ENCODE measurements around the gene LRRC8B.
"Not testable (repeated sequence)": the region's sequence is repeated elsewhere in the genome, so short reads cannot be mapped to it uniquely, and the experiment has no call there.

The LRRC8B gene

DNA sequence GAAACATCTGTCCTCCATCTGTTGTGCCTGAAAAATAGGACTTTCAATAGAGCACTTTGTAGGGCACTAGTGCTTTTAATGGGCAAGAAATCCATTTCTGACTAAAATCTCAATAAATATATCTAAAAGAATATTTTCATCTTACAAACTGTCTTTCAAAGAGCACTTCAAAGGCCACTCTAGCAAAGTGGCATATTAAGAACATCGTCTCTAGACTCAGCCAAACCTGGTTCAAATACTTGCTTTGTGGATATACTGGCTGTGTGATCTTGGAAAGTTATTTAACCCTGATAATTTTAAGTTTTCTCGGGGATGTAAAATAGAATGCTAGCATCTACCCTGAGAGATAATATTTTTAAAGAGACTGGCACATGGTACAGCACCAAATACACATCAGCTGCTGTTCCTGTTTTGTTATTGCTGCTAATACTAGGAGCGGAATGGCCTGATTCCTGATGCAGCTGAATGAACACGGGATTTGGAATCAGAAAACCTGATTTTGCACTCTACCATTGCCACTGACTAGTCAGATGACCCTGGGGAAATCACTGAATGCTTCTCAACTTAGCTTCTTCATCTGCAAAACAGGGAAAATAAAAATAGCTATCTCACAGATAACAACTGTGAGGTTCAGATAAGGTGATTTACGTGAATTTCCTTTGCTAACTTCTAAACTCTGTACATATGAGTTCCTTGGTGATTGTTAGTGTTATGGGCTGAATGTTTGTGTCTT is 83.1 kb downstream of the LRRC8B start:
- no peak for DNase-seq (ENCODE audit: low read depth in 2 of 2)

DNA sequence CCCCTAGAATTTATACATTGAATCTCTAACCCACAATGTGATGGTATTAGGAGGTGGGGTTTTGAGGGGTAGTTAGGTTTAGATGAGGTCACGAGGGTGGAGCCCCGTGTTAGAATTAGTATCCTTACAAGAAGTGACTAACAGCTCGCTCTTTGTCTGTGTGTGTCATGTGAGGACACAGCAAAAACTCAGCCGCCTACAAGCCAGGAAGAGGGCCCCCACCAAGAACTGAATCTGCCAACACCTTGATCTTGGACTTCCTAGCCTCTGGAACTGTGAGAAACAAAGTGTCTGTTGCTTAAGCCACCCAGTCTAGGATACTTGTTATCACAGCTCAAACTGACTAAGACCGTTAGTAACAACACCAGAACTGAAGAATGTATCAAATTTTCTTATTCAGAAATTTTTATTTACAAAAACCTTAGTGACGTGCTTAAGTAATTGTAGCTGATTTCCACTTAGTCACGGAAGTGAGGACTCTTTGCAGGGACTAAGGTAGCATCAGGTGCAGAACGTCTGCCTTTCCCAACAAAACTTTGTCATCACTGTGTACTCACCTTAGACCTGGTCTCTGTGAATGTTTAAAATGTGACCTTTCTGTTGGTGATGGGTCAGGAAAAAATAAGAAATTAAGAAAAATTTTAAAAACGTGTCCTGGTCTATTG is 83.8 kb downstream of the LRRC8B start:
- no peak for DNase-seq (ENCODE audit: low read depth in 2 of 2)

DNA sequence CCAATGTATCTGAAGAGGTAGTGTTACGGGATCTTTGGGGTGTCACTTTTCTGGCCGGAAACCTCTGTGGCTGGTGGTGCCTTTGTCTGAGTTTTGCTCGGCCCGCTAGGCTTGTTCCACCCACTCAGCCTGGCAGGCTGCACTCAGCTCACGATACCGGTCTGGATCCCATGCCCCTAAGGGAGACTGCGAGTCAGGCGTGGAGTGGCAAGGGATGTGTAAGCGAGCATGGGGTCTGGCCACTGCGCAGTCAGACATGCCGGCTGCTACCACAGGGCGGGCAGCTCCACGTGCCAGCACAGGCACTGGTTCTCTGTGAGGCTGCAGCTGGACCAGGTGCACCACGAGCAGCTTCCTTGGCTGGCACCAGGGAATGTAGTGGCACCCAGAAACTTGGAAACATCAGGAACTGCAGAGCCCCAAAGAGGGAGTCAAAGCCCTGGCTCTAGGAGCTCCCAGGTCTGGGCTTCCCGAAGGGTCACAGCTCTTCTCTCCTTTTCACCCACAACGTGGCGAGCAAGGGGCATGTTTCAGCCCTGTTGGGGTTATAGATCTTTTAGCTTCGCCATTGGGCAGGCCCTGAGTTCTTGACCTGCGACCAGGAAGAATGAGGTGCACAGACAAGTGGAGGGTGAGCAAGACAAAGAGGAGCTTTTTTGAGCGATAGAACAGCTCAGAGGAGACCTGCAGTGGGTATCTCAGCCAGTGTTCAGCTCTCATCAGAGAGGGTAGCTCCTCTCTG is 84.5 kb downstream of the LRRC8B start:
- DNase-seq (ENCODE audit: low read depth in 2 of 2) = no peak

- DNase-seq (ENCODE audit: low read depth in 2 of 2) = no peak
Measured at GRCh38 chr1:89609781-89610456, 85.3 kb downstream of the LRRC8B start.

GRCh38 chr1:89610457-89611011 is 85.9 kb downstream of the LRRC8B start:
- DNase-seq (ENCODE audit: low read depth in 2 of 2) = no peak

GRCh38 chr1:89611721-89612120 is 87.1 kb downstream of the LRRC8B start:
- DNase-seq (ENCODE audit: low read depth in 2 of 2) = no peak

GRCh38 chr1:89613928-89614327 is 89.3 kb downstream of the LRRC8B start:
- DNase-seq (ENCODE audit: low read depth in 2 of 2) = no peak

- no peak for DNase-seq (ENCODE audit: low read depth in 2 of 2)
Measured at GRCh38 chr1:89615676-89616598, 91.3 kb downstream of the LRRC8B start.

DNA sequence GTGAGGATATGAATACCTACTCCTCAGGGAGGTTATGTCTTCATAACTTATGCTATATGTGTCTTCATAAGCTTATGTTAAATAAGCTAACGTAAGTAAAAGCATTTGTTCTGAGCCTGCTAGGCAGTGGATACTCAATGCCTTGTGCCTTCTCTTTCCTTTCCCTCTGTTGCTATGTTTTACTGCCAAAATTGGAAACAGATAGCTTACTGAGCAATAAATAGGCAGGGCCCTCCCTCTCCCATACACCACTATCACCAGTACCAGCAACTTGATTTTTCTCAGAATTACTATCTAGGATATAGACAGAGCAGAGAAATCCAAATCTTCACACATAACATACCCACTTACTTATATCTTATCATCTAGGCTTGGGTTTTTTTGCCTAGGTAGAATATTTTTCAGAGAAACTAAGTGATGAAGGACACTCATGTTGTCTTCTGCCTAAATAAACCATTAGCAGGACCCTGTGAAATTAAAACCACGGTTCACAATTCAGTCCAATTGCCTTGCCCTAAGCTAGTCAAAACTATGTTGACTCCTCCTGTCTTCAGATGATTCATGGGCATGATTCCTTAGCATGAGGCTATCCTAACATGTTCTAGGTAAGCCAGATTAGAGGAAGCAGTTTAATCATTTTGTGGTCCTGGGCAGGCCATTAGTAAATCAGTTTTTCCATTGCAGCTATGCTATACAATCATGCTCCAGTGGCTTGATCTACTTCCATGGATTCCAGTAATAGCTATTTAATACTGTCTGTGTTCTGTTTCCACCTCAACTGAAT is 92.4 kb downstream of the LRRC8B start:
- DNase-seq (ENCODE audit: low read depth in 2 of 2) = no peak

DNA sequence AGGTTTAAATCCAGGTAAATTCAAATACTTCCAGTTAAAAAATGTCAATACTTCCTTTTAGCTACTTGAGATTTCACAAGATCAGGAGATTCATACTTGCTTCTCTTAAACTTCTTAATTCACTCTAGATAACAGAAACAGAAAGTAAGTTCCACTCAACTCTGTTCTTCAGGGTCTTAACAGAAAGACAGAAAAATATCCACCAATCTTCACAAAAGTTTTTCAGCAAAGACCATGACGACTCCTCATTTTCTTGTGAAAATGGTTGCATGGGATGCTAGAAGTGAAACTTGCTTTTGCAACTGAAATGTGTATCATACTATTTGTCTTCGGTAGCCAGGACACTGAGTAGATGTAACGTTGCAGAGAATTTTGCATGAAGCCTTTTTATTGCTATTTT is 96.0 kb downstream of the LRRC8B start:
- no peak for DNase-seq (ENCODE audit: low read depth in 2 of 2)

DNA sequence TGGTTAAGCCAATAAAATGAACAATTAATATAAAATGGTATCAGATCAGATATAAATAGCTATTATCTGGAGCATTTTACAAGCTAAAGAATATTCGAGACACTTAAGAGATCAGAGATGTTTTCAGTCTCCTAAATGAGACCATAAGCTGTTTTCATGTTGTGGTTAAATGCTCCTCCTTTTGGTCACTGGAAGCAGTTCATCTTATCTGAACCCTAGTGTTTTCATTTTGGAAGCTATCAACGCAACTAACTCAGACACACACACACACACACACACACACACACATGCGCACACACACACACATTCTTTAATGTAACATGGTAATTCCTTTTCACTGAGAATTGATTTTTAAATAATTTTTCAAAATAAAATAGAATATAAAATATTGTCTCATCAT is 98.3 kb downstream of the LRRC8B start:
- no peak for DNase-seq (ENCODE audit: low read depth in 2 of 2)

GRCh38 chr1:89624314-89624713 is 99.7 kb downstream of the LRRC8B start:
- no peak for DNase-seq (ENCODE audit: low read depth in 2 of 2)

DNA sequence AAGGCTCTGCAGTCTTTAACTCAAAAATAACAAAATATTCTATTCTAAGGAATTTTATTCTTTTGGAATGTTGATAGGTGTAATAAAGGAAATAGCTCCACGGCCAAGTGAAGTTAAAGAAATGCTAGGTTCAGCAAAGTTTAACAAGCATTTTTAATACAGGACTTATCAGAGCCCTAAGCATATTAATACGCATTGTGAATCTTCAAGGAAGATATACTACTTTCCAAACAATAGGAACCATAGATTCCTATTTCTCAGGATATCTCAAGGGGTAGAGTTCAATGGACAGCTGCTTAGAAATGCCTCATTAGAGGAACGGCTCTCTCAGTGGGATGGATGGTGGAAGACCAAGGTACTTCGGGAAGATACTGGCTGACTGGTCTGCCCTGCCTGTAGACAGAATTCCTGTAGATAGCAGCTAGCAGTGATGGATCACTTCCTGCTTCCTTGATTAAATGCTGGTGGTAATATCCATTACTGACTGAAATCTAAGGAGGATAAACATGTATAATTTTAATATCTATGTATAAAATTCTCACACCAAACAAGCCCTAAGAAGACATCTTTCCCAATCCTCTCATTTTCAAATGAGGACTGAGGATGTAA is 100.2 kb downstream of the LRRC8B start:
- DNase-seq (ENCODE audit: low read depth in 2 of 2) = no peak

GRCh38 chr1:89627596-89627962 is 103.0 kb downstream of the LRRC8B start:
- DNase-seq (ENCODE audit: low read depth in 2 of 2) = no peak

DNA sequence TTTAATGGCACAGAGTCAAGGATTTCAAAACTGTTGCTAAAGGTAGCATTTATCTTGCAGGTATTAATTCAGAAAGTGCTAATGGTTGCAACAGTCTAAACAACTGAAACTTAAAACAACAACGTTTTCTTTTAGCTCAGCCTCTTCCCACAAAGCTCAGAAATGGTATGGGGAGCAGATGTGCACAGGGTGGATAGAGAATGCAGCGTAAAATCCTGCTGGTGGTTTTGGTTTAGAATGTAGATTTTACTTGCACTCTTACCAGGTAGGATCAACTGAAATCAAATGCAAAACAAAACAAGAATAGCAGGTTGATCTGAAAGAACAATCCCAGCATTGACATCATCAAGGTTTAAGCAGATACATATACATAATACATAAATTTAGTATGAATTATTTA is 104.5 kb downstream of the LRRC8B start:
- DNase-seq (ENCODE audit: low read depth in 2 of 2) = no peak

- not testable (repeated sequence) for DNase-seq (ENCODE audit: low read depth in 2 of 2)
Measured at GRCh38 chr1:89629600-89629999, 105.0 kb downstream of the LRRC8B start.

GRCh38 chr1:89630048-89630447 is 105.4 kb downstream of the LRRC8B start:
- no peak for DNase-seq (ENCODE audit: low read depth in 2 of 2)

DNA sequence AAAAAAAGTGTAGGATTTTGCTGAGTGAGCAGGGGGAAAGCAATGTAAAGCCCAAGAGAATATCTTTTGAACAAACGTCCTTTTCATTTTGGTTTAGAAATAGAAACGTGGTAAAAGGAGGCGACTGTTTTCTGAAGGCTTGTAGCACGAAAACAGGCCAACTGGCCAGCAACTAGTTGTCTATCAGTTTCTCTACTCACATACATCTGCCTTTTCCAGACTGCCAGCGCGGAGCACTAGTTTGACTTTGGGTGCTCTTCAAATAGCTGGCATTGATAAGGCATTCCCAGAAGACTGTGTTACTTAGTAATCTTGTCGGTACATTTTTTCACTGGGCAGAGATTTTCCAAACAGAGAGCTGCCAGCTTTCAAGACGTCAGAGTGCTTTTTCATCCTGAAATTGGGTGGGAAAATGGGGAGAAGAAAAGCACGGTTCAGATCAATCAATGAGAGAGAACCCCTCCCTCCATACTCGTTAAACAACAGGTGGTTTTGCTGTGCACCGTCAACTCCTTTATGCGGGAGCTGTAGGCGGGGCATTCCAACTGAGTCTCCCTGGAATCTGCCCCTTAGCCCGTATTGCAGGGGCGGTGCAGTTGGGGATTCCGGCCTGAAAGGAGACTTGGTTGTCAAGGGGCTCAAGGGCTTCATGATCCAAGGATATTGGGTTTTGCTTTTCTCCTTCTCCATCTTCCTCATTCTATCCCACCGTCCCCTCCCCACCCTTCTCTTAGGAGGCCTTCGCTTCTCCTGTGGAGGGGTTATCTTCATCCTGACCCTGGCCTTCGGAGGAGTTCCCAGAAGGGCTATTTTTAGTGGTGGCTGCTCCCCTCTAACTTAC is 107.4 kb downstream of the LRRC8B start:
- no peak for DNase-seq (ENCODE audit: low read depth in 2 of 2)
